IPS-11a (cell line): ENCODE data around the gene PCYT1A.
"Not testable (repeated sequence)": the region's sequence is repeated elsewhere in the genome, so short reads cannot be mapped to it uniquely, and the experiment has no call there.

Experiments
- H3K4me3 ChIP-seq: one replicate; pipeline ENCODE4 v1.5.1; 2013; ENCODE audit warnings: low read depth, low read length, control low read depth

The PCYT1A gene

DNA sequence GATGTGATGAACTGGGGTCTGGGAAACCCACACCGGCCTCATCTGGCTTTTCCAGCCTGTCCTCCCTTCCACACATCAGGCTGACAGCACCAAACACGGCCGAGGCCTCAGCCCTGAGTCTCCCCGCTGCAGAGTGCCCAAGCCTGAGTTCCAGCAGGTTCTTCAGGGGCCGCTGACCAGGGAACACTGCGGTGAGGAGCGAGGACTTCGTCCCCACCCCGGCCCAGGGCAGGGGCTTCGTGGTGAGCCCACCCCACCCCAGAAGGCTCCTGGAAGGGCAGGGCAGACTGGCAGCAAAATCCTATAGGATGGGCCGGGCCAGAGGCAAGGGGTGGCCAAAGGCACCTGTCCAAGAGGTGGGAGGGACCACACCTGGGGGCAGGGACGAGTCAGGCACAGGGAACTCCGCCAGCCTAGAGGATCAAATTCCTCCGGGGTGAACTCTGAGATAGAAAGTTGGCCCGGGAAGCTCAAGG lies 71.4 kb downstream of the PCYT1A start, which contains the start of gene SLC51A:
Gene SLC51A, plus strand, starts transcription at position 446 of the 476 bp plus-strand sequence. CDS start 179 bp downstream, outside the sequence.
- H3K4me3 ChIP-seq, result peak within 1 kb of the TSS; percentile 6

DNA sequence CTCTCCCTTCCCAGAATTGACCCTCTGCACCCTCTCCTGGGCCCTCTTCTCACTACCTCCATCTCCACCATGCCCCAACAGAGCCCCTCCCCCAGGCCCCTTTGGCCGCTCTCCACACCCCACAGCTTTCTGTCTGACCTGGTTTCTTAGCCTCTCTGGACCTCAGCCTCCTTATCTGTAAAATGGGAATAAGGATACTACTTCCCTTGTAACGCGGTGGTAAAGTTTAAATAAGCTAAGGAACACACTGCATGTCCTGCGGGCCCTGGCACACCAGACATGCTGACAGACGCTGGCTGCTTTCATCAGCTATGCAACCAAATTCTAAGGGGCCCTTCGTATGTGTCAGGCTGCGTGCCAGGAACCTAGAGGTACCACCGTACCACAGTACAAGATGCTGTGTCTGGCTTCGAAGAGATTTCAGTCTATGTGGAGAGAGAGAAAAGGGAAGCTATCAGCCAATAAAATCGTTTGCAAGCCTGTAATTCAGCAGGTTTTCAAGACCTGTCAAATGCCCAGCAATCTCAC lies 72.0 kb downstream of the PCYT1A start:
- no peak overlapping the region for H3K4me3 ChIP-seq

DNA sequence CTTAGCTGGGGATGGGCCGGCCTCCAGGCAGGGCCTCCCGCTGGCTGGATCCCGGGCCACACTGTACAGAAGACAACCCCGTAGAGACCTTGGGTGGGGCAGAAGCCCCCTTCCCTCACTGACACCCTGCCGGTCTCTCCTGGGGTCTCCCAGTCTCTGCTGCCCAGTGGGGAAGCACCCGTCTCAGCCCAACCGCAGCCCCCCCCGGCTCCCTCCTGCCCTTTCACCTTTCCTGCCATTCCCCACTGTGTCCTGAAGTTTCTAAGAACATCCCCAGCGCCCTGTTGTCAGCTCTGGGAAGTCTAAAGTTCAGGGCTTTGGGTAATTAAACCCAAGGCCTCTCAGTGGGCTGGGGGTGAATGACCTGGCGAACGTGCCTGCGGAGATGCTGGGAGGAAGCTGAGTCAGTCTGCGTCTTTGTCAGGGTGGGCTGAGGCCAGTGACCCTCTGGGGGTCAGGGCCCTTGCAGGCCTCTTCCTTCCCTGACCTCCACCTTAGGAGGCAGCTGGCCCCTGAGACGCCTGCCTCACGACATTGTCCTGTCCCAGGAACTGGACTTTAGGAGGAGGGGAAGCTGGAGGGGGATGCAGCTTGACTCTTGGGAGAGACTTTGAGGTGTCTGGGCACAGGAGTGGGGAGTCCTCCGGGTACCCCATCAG lies 72.6 kb downstream of the PCYT1A start:
- no peak overlapping the region for H3K4me3 ChIP-seq

DNA sequence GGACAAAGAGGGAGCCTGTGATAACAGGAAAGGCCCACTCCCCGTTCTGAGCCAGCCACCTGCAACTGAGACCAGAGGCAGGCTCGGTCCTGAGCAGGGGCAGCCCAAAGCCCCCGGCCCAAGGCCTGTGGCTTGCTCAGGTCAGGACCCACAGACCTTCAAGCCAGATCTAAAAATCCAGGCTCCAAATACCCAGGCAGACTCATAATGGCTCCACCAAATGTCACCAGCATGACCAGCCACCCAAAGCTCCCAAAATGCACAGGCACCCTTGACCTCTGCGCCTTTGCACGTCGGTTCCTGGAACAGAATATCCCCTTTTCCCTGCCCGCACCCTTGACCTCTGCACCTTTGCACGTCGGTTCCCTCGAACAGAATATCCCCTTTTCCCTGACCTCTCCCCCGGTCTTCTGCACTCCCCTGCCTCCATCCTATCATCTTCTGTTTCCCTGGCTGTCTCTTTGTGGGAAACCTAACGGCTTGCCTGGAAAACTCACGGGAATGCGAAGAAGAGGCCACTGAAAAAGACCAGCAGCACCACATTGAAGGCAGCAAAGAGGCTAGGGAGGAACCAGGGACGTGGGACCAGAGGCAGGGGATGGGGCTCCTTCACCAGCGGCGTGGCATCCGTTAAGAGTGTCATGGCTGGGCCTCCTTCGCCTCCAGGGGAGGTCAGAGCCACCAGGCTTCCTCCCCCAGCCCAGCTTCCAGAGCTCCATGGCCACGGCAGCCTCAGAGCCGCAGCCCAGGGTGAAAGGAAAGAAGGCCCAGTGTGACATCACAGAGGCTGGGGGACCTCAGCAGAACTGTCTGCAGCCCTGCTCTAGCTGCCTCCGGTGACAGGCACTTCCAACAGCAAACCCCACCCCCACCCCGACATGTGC lies 76.6 kb downstream of the PCYT1A start, which contains the start of gene ZDHHC19:
Gene ZDHHC19, minus strand, starts transcription at position 728 of the 884 bp plus-strand sequence. Its CDS starts 85 bp downstream, at position 643.
- no peak within 1 kb of the TSS for H3K4me3 ChIP-seq

DNA sequence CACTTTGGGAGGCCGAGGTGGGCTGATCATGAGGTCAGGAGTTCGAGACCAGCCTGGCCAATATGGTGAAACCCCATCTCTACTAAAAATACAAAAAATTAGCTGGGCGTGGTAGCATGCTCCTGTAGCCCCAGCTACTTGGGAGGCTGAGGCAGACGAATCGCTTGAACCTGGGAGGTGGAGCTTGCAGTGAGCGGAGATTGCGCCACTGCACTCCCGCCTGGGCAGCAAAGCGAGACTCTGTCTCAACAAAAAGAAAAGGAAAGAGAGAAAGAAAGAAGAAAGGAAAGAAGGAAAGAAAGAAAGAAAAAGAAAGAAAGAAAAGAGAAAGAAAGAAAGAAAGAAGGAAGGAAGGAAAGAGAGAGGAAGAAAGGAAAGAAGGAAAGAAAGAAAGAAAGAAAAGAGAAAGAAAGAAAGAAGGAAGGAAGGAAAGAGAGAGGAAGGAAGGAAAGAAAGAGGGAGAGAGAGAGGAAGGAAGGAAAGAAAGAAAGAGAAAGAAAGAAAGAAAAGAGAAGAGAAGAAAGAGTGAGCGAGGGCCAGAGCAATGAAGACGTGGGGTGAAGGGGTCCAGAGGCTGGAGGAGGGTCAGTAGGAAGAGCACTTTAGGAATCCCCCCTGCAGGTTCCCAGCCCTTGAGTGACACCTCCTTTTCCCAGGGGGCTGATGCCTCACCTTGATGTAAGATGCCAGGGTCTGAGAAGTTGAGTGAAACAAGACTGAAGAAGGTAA lies 77.4 kb downstream of the PCYT1A start:
- not testable (repeated sequence) for H3K4me3 ChIP-seq

DNA sequence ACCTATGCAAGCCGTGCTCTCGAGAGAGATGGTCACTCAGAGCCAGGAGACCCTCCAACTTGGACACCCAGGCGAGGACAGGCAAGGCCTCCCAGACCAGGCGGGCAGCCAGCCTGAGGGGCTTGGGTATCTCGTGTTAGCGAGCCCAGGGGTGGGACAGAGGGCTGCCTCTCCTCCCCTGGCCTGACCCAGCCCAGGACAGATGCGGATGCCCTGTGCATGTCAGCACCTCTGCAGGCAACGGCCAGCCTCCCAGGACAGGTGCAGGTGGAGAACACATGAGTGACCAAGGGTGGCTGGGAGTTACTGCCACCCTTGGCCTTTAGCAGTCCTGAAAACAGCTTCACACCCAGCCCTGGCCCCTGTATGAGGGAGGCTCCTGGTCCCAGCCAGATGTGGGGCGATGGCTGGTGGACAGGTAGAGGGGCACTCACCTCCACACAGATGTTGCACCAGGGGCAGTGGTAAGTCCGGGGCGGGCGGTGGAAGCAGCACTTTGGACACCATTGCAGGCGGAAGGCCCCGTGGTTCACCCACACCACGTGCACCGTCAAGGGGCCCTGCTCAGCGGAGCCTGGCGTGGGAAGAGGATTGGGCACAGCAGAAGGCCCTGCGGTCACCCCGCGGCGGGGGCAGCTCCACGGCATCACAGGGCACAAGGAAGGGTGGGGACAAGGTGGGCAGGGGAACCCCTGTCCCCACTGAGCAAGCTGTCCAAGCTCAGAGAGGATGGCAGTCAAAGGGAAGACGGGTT lies 78.4 kb downstream of the PCYT1A start:
- no peak overlapping the region for H3K4me3 ChIP-seq

DNA sequence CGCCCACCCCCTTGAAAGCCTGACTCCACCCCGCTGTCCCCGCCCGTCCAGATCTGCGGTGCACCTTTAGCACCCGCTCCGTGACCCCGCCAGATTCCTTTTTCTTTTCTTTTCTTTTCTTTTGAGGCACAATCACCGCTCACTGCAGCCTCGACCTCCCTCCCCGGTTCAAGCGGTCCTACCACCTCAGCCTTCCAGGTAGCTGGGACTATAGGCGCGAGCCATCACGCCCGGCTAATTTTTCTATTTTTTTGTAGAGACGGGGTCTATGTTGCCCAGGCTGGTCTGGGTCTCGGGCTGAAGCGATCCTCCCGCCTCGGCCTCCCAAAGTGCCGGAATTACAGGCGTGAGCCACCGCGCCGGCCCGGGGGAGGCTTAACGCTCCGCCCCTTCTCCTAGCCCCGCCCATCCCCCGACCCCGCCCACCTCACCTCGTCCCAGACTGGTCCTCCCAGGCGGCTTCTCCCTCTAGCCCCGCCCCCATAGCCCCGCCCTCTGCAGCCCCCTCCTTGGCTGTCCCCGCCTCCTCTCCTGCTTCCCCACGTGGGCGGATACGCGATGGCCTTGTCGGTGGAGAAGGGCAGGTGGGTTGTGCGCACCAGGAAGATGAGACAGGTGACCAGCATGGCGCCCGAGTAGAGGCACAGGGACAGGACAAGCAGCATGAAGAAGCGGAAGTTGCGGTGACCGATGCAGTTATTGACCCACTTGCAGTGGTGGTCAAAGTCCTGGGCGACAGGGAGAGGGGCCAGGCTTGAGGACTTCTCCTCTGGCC lies 79.5 kb downstream of the PCYT1A start:
- H3K4me3 ChIP-seq, result peak overlapping the region; percentile 48

DNA sequence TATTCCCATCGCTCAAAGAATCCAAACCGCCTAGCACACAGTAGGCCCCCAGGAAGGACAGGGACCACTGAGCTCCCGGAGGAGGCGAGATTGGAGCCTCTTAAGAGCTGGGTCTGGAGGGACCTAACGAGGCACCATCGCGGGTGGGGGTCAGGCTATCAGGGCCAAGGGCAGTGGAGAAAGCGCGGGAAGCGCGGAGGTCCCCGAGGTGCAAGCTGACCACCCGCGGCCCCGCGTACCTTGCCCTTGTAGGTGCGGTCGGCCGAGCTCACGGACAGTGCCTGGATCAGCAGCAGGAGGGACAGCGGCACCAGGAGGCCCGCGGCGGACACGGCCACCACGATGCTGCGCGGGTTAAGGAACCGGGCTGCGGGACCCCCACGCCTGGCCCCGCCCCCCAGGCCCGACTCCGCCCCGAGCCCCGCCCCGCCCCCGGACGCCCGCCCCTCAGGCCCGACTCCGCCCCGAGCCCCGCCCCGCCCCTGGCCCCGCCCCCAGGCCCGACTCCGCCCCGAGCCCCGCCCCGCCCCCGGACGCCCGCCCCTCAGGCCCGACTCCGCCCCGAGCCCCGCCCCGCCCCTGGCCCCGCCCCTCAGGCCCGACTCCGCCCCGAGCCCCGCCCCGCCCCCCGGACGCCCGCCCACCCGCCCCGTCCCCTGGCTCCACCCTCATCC lies 80.2 kb downstream of the PCYT1A start:
- H3K4me3 ChIP-seq, result peak overlapping the region; percentile 50

DNA sequence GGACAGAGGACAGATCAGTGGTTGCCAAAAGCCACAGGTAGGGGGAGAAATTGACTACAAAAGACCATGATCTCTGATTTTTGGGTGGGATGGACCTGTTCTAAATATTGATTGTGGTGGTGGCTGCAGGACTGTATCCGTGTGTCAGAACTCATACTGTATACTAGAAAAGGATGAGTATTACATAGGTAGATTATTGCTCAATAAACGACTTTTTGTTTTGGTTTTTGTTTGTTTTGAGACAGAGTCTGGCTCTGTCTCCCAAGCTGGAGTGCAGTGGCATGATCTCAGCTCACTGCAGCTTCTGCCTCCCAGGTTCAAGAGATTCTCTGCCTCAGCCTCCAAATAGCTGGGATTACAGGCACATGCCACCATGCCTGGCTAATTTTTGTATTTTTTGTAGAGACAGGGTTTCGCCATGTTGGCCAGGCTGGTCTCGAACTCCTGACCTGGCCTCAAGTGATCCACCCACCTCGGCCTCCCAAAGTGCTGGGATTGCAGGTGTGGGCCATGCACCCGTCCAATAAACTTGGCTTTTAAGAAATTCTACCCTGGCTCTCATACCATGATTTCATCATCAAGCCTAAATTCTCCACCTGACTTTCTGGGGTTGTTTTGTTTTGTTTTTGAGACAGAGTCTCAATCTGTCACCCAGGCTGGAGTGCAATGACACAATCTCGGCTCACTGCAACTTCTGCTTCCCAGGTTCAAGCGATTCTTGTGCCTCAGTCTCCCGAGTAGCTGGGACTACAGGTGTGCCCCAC lies 81.9 kb downstream of the PCYT1A start:
- H3K4me3 ChIP-seq, result not testable (repeated sequence)

DNA sequence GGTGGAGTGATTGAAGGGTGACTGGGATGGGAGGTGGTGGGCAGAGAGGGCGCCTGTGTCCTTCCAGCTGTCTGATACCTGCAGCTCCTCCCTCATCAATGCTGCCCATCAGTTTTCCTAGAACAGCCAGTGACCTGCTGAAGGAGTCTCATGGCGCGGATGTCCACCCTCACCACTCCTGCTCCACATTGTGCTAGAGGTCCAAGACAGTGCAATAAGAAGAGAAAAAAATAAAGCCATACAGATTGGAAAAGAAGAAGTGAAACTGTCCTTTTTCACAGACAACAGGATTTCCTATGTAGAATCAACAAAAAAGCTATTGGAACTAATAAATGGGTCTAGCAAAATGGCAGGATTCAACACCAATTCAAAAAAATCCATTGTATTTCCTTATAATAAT lies 83.7 kb downstream of the PCYT1A start:
- no peak overlapping the region for H3K4me3 ChIP-seq

DNA sequence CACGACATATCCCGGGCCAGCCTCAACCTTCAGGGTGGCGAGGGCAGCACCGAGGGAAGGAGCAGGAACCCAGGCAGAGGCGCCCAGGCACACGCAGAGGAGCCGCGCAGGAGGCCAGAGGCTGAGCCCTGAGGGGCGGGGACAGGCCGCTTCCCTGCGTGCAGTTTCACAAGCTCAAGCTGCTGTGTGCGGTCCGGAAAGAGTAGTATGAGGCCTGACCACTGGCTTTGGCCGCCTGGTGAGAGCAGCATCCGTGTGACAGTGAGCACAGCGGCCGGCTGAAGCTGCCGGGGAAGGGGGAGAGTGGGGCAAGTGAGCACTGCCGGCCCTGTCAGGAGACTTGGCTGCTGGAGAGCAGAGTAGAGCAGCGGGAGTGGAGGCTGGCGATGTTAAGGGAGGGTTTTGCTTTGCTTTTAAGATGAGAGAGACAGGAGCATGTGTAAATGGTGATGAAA lies 85.0 kb downstream of the PCYT1A start:
- no peak overlapping the region for H3K4me3 ChIP-seq

DNA sequence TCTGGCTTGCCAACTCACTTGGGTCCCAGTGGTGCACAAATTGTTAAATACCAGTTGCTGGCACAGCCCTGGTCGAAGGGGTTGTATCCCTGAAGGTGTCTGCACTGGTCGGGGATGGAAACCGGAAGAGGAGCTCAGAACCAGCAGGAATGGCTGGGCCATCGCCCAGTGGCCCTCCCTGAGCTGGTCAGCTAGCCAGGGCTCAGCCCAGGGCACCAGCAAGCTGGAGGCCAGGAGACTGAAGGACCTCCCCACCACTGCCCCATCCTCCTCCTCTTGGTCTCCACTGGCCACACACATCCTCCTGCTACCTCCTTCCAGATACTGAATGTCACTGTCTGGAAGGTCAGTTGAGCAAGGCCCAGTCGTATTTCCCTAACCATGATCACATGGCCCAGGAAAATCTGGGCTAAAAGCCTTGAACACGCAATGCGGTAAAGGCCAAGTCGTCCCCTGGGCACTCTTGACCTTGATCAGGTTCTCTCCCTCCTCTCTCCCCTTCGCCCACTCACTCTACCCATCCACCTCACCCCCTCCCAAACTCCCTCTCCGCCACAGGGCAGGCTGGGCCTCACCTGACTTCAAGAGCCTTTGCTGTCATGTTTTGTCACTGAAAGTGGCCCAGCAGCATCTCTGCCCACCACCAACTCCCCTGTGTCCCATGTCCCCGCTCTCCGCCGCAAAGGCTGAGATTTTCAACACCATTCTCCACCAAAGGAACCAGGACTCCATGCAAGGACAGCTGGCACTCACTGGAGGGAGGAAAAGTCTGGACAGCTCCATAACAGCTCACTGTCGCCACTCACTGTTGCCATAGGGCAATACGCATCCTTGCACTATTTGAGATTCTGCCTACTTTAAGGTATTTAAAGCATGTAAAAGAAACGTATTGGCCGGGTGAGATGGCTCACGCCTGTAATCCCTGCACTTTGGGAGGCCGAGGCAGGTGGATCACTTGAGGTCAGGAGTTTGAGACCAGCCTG lies 88.5 kb downstream of the PCYT1A start:
- H3K4me3 ChIP-seq, result peak overlapping the region; percentile 2

DNA sequence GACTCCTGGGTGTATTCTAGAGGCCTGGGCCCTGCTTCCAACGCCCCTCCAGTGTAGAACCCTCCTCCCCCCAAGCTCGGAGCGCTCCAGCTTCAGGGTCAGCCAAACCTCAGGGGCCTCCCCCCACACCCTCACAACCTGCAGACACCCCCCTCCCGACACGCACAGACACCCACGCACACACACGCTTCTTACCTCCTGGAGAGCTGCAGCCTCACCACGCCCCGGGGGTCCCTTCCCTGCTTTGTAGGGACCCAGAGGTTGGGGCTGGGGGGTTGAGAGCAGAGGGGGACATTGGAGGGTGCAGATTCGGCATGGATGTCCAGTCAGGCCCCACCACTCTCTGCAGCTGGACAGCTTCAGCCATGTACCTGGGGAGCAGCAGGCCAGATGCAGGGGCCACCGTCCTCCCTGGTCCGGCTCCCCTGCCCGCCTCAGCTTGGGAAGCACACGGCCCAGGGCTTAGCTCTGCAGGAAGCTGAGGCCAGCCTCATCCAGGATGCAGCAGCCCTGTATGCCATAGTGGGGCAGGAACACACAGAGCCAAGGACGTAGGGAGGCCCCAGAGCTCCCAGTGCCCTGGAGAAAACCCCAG lies 89.3 kb downstream of the PCYT1A start:
- no peak overlapping the region for H3K4me3 ChIP-seq

DNA sequence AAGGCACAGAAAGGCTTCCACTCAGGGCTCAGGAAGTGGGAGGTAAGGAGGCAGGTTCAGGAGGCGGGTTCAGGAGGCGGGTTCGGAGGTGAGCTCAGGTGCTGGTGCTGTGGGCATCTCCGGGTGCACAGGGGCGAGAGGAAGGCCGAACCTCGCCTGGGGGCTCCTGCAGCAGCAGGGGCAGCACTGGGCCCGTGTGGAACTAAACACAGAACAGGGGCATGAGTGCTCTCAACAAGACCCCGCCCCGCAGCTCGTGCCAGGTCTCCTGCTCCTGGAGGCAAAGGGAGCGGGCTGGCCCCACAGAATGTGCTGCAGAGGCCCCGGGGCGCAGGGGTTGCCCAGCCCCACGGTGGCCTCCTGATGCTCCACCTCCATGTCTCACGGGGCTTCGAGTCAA lies 90.0 kb downstream of the PCYT1A start:
- H3K4me3 ChIP-seq, result no peak overlapping the region

DNA sequence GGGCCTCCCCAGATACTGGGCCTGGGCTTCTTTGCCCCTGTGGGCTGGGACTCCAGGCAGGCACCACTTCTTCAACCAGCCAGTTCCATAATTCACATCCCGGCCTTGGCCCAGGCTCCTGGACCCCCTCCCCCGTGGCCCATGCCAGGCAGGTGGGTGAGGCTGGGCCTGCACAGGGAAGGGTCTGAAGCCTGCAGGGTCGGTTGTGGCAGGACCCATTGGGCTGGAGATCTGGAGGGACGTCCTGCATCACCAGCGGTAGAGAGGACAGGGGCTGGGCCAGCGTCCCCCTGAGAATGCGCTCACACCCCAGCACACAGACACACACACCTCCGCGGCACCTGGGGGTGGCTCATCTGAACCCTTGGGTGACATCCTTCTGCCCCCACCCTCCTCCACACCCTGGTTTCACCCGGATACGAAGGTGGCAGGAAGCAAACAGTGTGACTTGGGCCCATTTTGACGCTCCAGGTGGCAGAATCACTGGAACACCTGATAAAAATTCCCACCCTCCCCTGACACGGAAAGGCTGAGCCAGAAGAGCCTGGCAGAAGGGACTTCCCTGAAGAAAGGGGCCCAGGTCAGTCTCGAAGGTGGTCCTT lies 91.8 kb downstream of the PCYT1A start:
- no peak overlapping the region for H3K4me3 ChIP-seq

DNA sequence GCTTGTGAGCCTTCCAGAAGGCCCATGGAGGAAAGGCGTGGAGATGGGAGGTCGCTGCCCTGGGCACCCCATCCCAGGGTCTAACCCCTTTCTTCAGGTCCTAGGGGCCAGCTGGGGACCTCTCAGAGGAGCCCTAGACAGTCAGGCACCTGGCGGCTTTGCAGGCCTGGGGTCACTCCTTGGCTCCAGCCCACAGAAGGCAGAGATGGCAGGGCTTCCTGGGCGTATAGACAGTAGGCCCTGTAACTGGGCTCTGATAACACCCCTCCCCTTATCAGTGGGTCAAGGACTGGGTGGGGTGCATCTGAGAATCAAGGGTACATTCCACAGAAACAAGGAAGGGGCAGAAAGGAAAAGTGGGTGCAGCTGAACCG lies 93.0 kb downstream of the PCYT1A start:
- no peak overlapping the region for H3K4me3 ChIP-seq
